RWPE2 (cell line): ENCODE results near the gene TENT5C.

ENCODE experiments used
- ATAC-seq: fragments of 200-7000 bp; cut with Tn5 transposase; 3 replicates; pipeline ENCODE4 v1.9.1; 2021; ENCODE audit warnings: low read depth
- DNase-seq: peaks from one replicate; pipeline ENCODE4 v3.0.0-alpha.2; 2020; ENCODE audit warnings: low spot score
- H3K27ac ChIP-seq: fragments of 450-650 bp; 2 replicates; pipeline ENCODE4 v1.5.1; 2017; ENCODE audit warnings: mild to moderate bottlenecking; ENCODE audit not compliant: poor library complexity, severe bottlenecking
- H3K27me3 ChIP-seq: fragments of 250-450 bp; sonication (Bioruptor Pico); 2 replicates; pipeline ENCODE4 v1.5.1; 2021; ENCODE audit warnings: mild to moderate bottlenecking, moderate library complexity; ENCODE audit not compliant: insufficient read depth, poor library complexity, severe bottlenecking
- H3K36me3 ChIP-seq: fragments of 250-450 bp; sonication (Bioruptor Pico); 2 replicates; pipeline ENCODE4 v1.5.1; 2020; ENCODE audit warnings: low read depth, mild to moderate bottlenecking, moderate library complexity
- H3K4me1 ChIP-seq: fragments of 250-450 bp; sonication (Bioruptor Pico); 2 replicates; pipeline ENCODE4 v1.5.1; 2021; ENCODE audit warnings: mild to moderate bottlenecking, moderate library complexity; ENCODE audit not compliant: insufficient read depth, poor library complexity, severe bottlenecking
- H3K4me3 ChIP-seq: fragments of 250-450 bp; sonication (Bioruptor Pico); 2 replicates; pipeline ENCODE4 v1.5.1; 2021; ENCODE audit warnings: mild to moderate bottlenecking, moderate library complexity; ENCODE audit not compliant: severe bottlenecking
- H3K9me3 ChIP-seq: fragments of 250-450 bp; sonication (Bioruptor Pico); 2 replicates; pipeline ENCODE4 v1.5.1; 2021; ENCODE audit warnings: mild to moderate bottlenecking, moderate library complexity; ENCODE audit not compliant: severe bottlenecking
- CTCF ChIP-seq: fragments of 450-650 bp; IDR thresholded peaks from one replicate; pipeline ENCODE4 v1.5.1; 2017; ENCODE audit warnings: mild to moderate bottlenecking, moderate library complexity; ENCODE audit not compliant: poor library complexity, severe bottlenecking

TENT5C gene

GRCh38 chr1:117648015-117648414, 42.2 kb downstream of the TENT5C start:
- no peak for TF ChIP-seq CTCF
- no peak for ATAC-seq
- H3K36me3 ChIP-seq, result no peaks in the 10 kb centered on the region
- no peaks in the 10 kb centered on the region for H3K4me1 ChIP-seq
- no peaks in the 10 kb centered on the region for H3K9me3 ChIP-seq
- no peak for DNase-seq
- H3K27me3 ChIP-seq, result no peaks in the 10 kb centered on the region
- no peak overlapping the region for H3K4me3 ChIP-seq
- no peak overlapping the region for H3K27ac ChIP-seq

DNA sequence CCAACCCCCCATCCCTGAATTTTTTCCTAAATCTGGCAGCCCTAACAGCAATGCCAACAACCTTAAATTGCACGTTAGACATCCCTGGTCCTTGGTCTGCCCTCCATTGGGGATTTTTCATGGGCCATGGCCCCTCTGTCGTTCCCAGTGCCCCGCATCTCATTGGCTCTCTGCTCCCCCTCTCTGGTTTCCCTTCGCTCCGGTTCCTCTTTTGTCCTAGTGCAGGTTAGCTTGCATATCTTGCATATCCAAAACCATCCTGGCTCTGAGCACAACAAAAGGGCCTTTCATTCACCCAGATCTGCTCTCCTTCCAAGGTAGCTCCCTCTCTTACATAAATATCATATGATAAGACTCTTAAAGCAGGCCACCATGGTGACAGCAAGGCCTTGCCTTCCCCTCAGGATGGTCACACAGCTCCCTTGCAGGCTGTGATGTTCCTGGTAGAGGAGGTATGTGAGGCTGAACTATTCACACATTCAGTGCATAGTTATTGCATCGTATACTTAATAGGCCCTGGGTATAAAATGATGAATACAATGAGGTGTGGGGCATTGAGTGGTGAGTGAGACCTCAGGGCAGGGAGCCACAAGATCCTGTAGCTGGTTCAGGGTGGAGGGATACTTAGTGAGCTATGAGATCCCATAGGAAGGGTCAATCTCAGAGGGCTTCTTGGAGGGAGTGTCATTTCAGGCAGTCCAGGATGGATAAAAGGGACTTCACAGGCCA, 45.2 kb downstream of the TENT5C start:
- no peaks in the 10 kb centered on the region for H3K36me3 ChIP-seq
- no peak overlapping the region for H3K27ac ChIP-seq
- no peaks in the 10 kb centered on the region for H3K9me3 ChIP-seq
- TF ChIP-seq CTCF, result no peak
- DNase-seq (peak; percentile 6), ATAC-seq (no peak)
- H3K4me1 ChIP-seq, result peaks cover 4% of the 10 kb centered on the region
- H3K4me3 ChIP-seq, result no peak overlapping the region
- no peaks in the 10 kb centered on the region for H3K27me3 ChIP-seq

GRCh38 chr1:117651616-117652015, 45.8 kb downstream of the TENT5C start:
- no peak overlapping the region for H3K4me3 ChIP-seq
- ATAC-seq, result no peak
- DNase-seq, result no peak
- no peak overlapping the region for H3K27ac ChIP-seq
- TF ChIP-seq CTCF, result no peak
- no peaks in the 10 kb centered on the region for H3K27me3 ChIP-seq
- no peaks in the 10 kb centered on the region for H3K36me3 ChIP-seq
- no peaks in the 10 kb centered on the region for H3K9me3 ChIP-seq
- peaks cover 6% of the 10 kb centered on the region for H3K4me1 ChIP-seq

DNA sequence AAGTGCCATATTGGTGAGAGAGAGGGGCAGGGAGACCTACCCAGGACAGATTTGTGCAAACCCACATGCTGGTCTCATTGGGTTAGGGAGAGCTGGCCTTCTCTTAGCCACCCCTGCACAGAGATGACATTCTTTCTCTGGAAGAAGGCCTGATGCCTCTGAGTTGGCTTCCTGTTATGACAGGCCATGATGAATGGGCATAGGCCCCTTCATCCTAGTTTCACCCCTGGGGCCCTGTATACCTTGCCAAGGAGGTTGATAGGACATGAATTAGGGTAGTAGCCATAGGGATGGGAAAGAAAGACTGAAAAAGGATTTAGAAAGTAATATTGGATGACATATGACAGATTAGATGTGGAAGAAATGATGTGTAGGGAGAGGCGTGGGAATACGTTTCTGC, 46.6 kb downstream of the TENT5C start:
- peaks cover 14% of the 10 kb centered on the region for H3K4me1 ChIP-seq
- no peak for ATAC-seq

More for the DNA sequence above, 46.6 kb downstream of the TENT5C start:
- H3K4me3 ChIP-seq, result no peak overlapping the region
- DNase-seq, result no peak
- H3K27ac ChIP-seq, result no peak overlapping the region
- no peaks in the 10 kb centered on the region for H3K36me3 ChIP-seq
- no peak for TF ChIP-seq CTCF
- H3K27me3 ChIP-seq, result no peaks in the 10 kb centered on the region
- no peaks in the 10 kb centered on the region for H3K9me3 ChIP-seq
